ENCODE data around the gene NECTIN3.
A peak's percentile ranks its signal among the peaks of the same experiment; 100 is the strongest.

The NECTIN3 gene

DNA sequence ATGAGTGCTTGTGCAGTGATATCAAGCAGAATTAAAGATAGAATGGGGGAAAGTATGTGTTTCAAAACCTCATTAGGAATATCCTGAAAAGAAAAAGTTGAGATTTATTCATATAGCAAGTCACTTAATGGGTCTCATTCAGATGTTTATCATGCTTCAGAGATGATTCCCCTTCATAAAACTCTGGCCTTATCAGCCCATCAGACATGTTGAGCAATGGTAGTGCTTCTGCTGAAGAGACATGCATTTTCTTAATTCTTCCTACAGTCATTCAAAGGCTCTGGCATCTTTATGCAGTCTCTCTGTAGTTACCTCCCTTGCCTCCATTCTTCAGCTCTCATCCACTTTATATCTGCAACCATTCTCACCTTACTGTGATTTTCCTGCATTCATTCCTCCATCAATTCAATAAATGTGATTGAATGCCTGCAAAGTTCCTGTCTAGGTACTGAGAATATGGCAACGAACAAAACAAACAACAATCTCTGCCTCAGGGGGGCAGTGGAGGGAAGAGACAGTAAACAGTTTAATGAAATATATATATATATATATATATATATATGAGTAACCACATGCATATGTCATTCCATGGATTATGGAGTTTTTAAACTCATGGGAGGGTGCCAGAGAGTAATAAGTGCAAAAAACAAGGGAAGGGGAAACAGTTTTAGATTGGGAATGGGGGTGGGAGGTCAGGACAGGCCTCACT lies 138.5 kb downstream of the NECTIN3 start:
- peak in 1 of 5 donors; percentile 11 for DNase-seq

DNA sequence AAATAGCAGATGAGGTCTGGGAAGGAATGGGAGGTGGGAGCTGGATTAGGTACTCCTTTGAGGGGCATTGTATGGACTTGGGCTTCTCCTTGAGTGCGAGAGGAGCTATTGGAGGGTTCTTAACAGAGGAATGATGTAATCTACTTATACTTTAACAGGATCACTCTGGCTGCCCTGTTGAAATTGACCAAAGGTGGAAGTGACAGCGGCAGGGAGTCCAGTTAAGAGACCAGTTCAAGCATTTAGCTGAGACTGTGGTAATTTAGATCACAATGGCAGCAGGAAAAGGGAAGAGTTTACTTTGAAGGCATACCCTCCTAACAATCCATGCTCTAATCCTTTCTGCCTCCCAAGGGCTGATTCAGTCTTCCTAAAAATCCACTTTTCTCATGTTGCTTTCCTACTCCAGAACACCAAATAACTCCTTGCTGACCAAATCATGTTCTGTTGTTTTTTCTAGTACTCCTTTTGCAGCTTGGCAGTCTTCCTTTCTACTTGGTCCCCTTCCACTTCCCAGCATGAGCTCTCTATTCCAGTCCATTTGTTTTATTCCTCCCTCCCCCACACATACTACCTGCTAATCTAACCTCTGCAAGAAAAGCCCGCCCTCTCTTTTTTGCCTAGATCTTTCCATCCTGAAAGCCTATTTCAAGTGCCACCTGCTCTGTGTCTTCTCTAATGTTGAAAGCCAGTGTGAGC lies 139.4 kb downstream of the NECTIN3 start:
- DNase-seq, result no peak

DNA sequence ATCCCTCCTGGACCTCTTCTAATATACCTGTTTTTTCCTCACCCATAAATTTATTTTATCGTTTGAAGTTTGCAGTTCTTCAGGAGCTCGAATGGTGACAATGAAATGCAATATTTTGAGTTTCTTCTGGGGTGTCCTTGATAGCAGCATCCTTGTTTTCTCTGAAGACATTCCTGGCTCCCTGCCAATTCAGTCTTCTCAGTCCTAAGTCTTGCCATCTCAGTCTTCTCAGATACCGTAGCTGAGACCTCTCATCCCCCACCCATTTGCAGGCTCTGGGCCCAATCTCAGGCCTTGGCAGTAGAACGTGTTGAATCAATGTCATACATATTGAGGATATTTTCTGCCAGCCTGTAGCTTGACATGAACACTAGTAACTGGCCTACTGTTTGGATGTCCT lies 140.9 kb downstream of the NECTIN3 start:
- no peak for DNase-seq

DNA sequence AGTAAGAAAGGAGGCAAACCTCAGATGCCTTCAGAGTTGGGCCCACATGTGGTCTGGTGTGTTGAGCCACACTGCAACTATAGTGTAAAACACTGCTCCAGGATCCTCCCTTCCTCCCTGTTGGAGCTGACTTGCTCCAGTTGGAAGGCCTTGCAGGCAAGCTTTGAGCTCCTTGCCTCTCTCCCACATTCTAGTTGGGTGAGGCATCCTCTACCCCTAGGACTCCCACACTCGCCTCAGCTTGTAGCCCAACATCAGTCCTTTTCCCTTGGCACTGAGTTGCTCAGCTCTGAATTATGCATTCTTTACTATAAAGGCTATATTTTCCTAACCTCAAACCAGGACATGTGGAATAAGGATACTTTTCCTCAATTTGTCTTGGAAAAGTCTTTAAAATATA lies 143.9 kb downstream of the NECTIN3 start:
- DNase-seq, result no peak

DNA sequence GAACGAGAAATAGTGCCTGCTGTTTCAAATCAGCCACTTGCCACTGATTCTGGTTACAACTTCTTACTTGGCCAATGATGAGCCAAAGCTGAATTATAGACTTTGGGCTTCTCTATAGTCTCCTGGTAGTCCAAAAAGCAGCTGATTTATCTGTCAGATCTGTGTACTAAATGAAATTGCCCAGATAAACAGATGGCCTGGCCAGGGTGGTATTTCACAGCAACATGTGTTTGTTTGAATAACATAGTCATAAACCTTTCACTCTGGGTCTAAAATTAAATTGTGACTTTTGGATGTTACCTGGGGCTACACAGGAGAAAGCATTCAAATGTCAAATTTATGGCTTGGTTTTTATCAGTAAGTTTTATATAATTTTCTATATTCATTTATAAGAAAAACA lies 147.0 kb downstream of the NECTIN3 start:
- no peak for DNase-seq

DNA sequence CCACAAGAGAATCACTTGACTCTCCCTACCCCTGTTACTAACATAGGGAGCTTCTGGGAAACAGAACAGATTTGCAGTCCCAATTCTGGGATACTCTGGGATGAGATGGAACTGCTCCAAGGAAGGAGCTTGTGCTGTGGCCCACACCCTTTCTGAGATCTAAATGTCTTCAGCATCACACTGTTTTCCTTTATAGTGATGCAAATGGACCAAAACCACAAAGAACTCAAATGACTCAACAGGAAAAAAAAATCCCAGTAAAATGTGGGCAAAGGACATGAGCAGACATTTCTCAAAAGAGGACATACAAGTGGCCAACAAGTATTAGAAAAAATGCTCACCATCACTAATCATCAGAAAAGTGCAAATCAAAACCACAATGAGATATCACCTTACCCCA lies 155.6 kb downstream of the NECTIN3 start:
- DNase-seq, result no peak

DNA sequence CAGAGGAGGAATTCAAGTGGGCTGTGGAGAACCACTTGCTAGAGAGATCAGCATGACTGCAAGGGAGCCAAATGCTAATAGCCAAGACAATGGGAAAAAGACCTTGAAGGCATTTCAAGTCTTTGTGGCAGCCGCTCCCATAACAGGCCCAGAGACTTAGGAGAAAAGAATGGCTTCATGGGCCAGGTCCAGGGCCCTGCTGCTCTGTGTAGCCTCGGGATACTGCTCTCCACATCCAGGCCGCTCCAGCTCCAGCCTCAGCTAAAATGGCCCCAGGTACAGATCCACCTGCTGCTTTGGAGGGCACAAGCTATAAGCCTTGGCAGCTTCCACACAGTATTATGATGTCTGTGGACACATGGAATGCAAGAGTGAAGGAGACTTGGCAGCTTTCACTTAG lies 157.7 kb downstream of the NECTIN3 start:
- DNase-seq, result no peak

DNA sequence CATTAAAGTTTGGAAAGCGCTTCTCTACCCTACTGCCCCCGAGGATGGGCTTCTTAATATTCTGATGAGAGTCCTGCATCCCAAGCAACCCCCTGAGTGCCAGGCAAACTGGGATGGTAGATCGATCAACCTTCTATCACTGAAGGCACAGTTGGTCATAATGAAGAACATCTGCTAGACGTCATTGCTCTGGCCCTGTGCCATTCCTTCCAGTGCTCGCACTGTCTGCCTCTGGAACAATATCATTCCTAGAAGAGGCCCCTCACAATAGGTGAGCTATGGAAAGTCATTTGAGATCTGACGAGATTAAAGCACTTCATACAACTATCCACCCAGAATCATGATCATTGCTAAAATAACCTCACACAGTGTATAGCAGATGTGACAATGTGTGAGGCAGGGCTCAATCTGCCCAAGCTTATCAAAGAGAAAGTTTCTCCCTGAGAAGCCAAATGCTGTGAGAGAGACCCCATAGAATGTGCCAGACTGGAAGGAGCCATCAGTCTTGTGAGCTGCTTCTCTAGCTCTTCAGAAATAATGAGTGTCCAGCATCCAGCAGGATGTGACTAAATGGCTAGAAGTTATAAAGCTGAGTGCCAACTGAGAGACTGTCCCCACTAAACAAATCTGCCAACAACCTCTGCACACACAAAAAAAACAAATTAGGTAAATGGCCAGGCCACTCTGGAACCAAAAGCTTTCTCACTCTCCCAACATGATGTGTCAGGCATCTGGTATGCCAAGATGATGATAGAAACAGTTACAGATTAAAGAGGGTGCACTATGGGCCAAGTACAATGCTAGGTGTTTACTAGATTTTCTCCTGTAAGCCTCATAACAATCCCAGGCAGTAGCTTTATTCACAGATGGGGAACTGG lies 165.5 kb downstream of the NECTIN3 start:
- DNase-seq, result no peak

DNA sequence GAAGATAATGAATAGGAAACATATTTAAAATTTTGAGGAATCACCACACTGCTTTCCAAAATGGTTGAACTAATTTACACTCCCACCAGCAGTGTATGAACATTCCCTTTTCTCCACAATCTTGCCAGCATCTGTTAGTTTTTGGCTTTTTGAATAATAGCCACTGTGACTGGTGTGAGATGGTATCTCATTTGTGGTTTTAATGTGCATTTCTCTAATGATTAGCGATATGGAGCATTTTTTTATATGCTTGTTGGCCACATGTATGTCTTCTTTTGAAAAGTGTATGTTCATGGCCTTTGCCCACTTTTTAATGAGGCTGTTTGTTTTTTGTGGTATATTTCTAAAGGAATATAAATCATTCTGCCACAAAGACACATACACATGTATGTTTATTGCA lies 166.3 kb downstream of the NECTIN3 start:
- DNase-seq, result no peak

DNA sequence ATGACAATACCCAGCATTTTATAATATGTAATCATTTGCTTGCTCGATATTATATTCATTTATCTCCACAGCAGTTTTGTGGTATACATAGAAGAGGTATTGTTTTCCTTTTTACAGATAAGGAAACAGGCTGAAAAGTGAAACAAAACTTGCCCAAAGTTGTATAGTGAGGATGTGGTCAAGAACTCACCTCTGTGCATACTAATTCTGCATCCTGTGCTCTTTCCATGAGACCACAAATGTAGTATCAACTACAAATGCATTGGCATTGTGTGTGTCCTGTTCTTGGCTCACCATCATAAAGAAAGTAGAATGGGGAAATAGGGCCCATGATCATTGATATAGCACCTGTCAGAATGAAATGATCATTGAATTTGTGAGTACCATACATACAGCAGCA lies 167.3 kb downstream of the NECTIN3 start:
- peak in 2 of 5 donors; percentile 3 to 92 for DNase-seq

DNA sequence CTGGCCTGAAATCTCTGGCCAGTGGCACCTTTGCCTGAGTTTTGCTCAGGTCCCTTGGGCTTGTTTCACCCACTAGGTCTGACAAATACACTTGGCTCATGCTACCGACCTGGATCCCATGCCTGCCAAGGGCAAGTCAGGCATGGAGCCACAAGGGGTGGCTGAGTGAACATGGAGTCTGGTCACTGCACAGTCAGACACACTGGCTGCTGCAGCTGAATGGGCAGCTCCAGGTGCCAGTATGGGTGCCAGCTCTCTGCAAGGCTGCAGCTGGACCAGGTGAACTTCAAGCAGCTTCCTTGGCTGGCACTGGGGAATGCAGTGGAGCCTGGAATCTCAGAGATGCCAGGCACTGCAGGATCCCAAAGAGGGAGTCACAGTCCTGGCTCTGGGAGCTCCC lies 170.3 kb downstream of the NECTIN3 start:
- no peak for DNase-seq

All from T-helper 1 cell (primary cell).